NCI-H2081 (cell line): ENCODE measurements around the gene ATP5MG.
"Not testable (repeated sequence)": the region's sequence is repeated elsewhere in the genome, so short reads cannot be mapped to it uniquely, and the experiment has no call there.

Experiments used
- DNase-seq, 2 experiments: peaks; one replicate each; lab custom pipeline; 2025; lab: John Stamatoyannopoulos, UW

The ATP5MG gene, protein sequence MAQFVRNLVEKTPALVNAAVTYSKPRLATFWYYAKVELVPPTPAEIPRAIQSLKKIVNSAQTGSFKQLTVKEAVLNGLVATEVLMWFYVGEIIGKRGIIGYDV

DNA sequence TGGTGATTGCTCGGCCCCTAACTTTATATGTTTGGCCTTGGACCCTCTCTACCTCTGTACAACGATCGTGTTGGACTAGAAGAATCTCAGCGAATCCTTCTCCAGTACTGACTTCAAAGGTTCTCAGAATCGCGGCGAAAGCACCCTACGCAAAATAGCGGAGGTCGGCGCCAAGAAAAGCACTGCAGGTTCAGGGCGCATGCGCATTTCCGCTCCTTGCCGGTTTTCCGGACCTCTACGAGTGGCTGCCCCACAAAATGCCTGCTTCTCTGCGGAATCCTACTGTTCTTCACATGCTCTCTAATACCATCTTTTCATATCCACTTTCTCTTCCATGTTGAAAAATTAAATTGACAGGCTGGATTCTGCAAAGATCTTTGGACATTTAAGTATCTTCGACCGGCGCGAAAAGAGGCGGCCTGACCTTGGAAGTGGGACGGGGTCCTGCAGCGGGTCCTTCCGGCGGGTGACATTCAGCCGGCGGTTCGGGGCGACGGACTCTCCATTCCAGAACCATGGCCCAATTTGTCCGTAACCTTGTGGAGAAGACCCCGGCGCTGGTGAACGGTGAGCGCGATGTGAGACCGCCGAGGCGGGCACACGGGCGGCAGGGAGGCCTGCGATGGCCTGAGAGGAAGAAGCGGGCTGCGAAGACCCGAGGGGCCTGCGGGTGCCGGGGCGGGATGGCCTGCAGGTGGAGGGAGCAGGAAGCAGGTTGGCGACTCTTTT, at the start of gene ATP5MG:
TSS of gene ATP5MG (plus strand) at position 456 of the 729 bp plus-strand sequence. CDS start at position 516, 60 bp downstream.
- DNase-seq = peak; percentile 91 to 92

DNA sequence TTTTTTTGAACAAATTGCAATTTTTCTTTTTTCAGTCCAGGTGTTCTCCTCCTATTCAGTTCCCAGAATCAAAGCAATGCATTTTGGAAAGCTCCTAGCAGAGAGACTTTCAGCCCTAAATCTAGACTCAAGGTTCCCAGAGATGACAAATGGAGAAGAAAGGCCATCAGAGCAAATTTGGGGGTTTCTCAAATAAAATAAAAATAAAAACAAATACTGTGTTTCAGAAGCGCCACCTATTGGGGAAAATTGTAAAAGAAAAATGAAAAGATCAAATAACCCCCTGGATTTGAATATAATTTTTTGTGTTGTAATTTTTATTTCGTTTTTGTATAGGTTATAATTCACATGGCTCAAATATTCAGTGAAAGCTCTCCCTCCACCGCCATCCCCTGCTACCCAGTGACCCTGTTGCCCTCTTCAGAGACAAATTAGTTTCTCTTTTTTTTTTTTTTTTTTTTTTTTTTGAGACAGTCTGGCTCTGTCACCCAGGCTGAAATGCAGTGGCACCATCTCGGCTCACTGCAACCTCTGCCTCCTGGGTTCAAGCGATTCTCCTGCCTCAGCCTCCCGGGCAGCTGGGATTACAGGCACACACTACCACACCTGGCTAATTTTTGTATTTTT, 48.2 kb upstream of the ATP5MG start:
- DNase-seq = peak; percentile 10 to 11

DNA sequence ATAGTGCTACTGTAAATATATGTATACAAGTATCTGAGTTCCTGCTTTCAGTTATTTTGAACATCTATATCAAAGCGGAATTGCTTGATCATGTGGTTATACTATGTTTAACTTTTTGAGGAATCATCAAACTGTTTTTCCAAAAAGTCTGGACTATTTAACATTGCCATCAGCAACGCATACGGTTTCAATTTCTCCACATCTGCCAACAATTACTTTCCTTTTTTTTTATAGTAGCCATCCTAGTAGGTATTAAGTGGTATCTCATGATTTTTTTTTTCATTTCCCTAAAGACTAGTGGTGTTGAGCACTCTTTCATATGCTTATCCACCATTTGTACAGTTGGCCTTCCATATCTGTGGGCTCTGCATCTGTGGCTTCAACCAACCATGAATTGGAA, 43.3 kb upstream of the ATP5MG start:
- no peak for DNase-seq

DNA sequence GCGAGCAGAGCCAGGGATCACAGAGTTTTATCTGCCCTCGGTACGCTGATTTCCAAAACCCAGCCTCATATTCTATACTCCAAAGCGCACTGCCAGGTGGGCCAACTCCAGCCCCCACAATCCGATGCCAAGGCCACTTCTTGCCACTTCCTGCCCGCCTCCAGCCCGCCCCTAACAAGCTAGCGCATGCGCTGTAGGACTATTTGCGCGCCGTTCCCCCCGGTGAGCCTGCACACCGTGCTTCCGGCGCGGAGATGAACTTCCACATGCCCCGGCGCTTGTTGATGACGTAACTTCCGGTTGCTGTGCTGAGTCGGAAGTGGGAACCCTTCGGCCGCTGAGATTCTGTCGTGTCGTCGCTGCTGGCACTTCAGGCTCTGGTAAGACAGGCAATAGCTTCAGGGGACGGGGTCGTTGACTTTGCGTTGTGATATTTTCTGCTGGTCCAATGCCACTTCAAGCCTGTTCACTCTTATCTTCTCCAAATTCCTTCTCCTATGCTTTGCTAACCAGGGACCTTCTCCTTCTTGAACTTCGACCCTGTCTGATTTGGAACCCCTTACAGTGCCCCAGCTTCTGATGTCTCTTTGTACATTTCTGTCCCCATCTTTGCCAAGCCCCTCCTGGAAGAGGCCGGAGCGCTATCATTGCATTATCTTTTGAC, 42.0 kb upstream of the ATP5MG start, which contains the start of gene UBE4A:
TSS of gene UBE4A (plus strand) at position 306 of the 664 bp plus-strand sequence. CDS start 5,481 bp downstream, outside the sequence.
- peak; percentile 98 for DNase-seq

DNA sequence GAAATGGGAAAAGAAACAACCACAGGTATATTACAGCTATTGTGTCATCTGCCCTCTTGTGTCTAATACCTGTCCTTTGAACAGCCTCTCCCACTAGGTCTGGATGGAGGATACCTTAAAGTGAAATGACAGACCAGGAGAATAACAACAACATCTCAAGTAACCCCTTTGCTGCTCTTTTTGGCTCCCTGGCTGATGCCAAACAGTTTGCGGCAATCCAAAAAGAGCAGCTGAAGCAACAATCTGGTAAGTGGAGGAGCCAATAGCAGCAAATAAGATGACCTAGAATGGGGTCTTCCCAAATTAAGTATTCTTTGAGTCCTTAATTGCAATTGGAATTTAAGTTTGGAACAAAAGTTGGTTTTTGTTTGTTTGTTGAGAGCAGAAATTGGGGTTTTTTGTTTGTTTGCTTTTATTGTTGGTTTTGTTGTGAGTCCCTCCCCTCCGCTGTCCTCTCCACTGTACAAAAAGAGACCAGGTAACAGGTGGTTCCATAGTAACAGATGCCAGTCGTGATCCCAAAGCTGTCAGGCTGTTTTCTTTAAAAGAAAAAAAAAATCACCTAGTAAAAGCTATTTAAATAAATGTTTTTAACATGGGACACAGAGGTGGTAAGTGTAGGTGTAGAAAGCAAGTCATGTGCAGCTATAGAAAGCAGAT, 36.3 kb upstream of the ATP5MG start:
- no peak for DNase-seq

DNA sequence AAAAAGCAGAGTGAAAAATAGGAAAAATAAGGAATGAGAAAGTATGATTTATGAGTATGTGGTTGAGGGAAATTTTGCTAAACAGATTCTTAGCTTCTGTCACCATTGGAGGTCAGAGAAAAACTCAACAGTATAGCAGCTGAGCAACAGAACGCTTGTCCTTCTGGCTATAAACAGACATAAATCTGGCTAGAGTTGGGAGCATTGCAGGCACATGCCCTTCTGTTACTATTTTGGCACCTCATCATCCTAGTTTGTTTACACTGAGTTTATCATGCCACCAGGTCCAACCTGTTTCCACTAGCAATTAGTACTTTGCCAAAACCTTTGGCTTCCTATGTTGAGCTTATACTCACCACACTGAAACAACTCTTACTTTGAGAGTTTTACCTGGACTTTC, 35.1 kb upstream of the ATP5MG start:
- no peak for DNase-seq

DNA sequence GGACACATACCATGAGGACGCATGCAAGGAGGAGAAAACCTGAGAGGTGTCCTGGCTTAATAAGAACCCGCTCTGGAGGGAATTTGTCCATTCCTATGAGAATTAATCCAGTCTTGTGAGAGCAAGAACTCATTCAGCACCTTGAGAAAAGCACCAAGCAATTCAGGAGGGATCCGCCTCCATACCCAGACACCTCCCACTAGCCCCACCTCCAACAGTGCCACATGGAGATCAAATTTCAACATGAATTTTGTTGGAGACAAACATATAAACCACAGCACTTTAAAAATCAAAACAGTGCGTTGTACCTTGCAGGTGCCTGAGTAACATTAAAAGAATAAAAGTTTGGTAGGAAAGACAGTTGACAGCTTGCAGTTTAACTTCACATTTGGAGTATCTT, 30.6 kb upstream of the ATP5MG start:
- DNase-seq = no peak

DNA sequence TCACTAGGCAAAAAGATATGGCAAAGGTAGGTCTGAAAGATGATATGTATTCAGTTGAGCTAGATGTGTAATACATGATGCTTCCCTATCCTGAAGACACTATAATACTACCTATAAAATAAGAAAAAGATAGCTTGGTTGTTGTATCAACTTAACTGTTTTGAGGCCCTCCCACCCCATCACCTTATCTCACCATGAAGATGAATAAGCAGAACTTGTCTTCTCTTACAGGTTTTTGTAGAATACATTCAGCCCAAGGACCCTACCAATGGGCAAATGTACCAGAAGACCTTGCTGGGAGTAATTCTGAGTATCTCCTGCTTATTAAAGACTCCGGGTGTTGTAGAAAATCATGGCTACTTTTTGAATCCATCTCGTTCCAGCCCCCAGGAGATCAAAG, 28.1 kb upstream of the ATP5MG start:
- DNase-seq = no peak

DNA sequence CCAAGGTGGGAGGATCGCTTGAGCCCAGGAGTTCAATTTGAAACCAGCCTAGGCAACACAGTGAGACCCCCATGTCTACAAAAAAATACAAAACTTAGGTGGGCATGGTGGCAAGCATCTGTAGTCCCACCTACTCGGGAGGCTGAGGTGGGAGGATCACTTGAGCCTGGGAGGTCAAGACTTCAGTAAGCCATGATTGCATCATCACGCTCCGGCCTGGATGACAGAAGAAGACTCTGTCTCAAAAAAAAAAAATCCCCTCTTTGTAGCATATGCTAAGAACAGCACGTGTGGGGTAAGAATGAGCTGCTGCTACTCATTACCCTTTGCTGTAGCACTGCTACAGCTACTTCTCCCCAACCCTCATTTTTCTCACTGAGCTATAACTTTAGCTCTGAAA, 27.5 kb upstream of the ATP5MG start:
- no peak for DNase-seq

DNA sequence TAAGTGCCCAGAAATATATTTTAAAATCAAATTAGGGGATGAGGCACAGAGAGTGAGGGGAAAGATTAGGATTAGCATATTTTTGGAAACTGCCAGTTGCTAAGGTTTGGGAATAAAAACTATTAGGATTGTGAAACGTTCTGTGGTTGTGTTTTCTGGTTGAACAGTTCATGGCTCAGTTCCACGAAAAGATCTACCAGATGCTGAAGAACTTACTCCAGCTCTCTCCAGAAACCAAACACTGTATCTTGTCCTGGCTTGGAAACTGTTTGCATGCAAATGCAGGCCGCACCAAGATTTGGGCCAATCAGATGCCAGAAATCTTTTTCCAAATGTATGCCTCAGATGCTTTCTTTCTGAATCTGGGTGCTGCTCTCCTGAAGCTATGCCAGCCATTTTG, 26.7 kb upstream of the ATP5MG start:
- DNase-seq = no peak

DNA sequence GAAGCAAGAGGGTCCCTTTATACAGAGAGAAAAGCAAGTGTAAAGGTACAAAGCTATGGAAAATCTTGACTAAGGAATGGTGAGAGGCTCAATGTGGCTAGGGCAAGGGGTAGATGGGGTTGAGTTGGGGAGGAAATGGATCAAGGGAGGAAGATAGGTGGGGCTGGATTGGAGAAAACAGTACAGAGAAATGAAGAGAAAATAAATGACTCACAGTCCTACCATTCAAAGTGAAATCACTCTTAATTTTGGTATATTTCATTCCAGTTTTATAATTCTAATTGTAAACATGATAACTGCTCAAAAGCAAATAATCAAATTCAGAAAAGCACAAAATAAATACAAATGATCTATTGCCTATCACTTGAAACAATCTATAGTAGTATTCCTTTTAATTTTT, 25.4 kb upstream of the ATP5MG start:
- no peak for DNase-seq

DNA sequence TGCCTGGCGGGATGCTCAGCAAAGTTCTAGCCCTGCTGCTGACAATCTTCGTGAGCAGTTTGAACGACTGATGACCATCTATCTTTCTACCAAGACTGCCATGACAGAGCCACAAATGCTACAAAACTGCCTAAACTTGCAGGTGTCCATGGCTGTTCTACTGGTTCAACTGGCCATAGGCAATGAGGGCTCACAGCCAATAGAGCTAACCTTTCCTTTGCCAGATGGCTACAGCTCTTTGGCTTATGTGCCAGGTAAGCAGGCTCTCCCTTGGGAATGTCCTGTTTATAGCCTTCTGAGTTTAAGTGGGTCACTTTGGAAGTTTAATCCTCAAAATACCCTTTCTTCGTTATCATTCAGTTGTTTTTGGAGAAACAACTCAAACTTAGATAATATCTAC, 21.9 kb upstream of the ATP5MG start:
- DNase-seq = no peak

DNA sequence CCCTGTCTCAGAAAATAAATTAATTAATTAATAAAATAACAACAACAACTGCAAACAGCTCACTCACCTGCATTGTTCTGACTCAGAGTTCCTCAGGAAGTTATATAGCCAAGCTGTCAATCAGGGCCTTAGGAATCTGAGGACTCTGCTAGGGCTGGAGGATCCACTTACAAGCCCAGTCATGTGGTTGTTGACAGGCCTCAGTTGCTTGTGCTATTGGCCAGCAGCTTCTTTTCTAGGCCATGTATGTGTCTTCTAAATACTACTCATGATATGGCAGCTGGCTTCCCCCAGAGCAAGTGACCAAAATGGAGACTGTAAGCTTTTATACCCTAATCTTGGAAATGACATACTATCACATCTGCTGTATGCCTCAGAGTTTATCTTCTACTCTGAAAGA, 20.8 kb upstream of the ATP5MG start:
- no peak for DNase-seq

DNA sequence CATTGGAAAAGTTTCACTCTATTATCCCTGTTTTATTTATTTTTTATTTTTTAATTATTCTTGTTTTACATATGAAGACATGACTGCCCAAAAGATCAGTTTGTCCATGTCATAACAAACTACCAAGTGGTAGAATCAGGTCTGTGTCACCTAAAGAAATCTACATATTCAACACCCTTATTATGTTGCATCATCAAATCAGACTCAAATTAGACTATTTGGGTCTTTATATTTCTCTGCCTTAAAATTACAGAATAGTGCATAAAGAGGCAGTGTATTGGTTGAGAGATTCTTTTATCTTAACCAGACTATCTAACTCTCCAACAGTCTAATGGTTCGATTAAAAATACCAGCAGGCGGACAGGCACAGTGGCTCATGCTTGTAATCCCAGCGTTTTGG, 18.5 kb upstream of the ATP5MG start:
- no peak for DNase-seq

DNA sequence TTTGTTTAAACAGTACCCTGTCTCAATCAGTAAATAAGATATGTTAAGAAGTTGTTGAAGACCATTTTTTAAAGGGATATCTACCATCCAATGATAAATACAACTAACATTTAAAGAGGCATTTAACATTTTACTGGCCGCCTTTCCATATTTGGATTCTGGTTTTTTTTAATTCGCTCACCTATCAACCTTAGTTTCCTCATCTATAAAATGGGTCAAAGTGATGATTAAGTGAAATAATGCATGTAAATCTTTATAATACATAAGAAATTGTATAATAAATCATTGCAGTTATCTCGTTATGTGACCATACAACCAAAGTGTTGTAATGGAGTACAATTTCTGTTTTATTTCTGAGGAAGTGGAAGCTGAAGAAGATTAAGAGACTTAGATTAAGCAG, 17.7 kb upstream of the ATP5MG start:
- DNase-seq = no peak

DNA sequence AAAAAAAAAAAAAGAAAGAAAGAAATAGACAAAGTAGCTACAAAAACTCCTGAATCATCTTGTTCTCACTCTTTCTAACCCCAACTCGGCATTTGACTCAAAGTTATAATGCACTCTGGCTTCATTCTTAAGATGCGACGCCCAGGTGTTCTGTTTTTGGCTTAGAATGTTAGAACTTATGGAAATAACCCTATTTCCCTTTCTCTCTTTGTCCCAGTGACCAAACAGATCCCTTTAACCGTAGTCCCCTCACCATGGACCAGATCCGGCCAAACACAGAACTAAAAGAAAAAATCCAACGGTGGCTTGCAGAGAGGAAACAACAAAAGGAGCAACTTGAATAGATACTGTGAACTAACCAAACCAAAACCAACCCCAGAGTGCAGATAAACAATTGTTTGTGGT, 5.3 kb upstream of the ATP5MG start:
- no peak for DNase-seq

DNA sequence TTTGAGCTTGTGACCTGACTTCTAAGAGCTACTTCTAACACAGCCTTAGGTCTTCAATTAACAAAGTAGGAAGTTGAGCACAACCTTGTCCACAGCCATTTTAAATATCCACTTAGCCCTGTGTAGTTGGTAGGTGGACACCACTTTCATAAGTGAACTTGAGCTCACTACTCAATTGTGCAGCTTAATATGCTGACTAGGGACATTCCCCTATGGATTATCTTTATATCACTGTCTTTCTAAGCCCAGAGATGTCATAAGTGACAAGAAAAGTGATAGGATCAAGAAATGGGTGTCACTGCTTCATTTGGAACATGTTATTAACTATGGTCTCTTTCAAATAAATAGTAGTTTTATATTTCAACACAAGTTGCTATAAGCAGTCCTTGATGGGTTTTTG, 4.0 kb upstream of the ATP5MG start:
- DNase-seq = no peak

DNA sequence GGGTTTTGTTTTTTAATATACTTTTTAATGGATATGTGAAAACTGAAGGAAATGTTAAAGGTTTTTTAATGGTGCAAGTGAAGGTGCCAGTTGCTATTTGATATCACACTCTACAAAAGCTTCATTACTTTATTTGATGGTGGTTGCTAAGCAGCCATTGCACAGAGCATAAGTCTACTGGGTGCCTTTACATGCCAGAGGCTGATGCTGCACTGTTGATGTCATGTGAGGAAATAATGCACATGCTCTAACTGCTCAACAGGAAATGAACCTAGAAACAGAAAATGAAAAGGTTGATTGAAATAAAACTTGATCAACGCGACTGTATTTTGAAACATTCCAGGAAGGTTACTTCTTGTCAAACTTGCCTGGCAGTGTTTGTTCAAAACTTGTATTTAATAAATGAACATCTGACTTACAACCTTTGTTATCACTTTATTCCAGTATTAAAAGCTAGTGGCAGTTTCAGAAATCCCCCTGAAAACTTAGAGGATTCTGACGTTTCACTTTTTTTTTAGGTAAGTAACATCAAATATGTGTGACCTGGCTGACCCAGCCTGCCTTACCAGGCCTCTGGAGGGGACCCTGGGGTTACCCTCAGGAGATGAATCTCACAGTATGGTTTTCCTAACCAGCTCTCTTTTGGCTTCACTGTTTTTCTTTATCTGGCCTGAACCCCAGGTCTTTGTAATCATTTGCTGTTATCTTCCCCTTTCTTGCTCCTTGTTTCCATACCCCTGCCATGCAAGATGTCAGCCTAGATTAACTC, 2.4 kb upstream of the ATP5MG start:
- no peak for DNase-seq

DNA sequence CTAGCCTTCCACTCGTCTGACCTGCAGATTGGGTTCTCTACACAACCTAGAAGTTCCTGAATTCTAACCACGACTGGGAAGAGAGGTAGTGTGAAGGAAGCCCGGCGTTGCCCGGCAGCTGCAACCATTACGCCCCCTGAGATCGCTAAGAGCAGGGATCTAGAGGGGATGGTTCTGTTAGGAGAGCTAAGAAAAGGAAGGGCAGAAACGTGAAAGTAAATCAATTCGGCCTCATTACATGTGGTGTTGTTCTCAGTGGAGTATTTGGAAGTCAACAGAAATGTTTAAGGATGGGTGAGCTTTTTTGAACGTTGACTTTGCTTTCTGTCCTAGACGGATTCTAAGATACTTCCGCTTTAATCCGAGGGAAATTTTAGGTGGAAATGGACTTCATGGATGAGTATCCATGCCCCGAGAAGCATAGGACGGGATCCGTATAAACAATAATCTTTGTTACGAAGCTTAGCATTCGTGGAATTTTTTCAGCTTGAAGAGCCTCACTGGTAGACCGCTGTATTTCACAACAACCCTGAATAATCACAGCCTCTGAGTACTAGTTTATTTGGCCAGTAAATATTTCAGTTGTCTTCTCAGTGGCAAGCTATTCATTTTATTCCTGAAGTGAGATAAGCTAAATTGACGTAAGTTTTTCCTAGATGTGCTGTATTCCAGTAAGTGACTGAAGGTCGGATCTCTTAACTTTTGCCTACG, 629 bp downstream of the ATP5MG start:
- no peak for DNase-seq

DNA sequence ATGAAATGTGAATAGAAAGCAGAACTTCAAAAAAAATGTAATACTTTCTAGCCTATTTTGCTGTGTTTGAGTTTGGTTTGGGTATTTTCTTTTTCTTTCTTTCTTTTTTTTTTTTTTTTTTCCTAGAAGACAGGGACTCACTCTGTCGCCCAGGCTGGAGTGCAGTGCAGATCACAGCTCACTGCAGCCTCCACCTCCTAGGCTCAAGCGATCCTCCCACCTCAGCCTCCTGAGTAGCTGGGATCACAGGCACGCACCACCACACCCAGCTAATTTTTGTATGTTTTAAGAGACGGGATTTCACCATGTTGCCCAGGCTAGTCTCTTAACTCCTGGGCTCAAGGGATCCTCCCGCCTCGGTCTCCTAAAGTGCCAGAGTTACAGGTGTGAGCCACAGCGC, 1.2 kb downstream of the ATP5MG start:
- not testable (repeated sequence) for DNase-seq

DNA sequence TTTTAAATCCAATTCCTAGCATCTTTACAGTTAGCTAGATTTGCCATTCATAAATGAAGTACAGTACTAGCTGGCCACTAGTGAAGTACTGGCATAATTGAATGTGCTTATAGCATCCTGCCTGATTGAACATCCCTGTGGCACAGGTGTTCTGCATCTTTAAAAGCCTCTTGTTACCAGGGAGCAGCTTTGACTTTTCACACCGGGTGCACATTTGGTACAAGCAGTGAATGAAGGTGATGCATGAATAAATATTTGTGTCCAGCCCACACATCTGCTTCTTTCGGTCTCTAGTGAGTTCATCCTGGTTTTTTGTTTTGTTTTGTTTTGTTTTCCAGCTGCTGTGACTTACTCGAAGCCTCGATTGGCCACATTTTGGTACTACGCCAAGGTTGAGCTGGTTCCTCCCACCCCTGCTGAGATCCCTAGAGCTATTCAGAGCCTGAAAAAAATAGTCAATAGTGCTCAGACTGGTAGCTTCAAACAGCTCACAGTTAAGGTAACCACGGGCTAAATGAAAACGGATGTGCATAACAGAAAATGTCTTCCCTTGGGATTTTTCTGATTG, 5.3 kb downstream of the ATP5MG start:
- peak; percentile 90 to 97 for DNase-seq
